ENCODE measurements around the gene FGF7. TPM values are rescaled to one million over a fixed set of nuclear protein-coding genes. Genes with fewer than 3 reads are reported as not detected.

FGF7 gene
- total RNA-seq, 1 donor from 2014 or later: 0.23 TPM

DNA sequence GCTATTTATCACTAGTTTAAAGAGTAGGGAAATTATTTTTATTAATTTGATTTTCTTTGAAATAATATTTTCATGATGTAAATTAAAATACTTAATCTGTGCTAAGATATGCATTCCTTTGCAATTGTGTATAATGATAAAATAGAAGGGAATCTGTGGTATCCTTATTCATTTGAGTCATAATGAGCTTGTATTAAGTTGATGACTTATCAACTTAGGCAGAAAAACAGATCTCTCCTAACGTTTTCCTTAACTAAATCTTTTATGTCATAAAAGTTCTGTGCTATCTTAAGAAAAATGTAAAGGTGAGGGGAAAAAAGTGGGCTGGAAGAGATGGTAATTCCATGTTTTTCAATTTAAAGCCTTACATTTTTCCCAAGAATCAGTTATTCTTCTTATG lies 1.9 kb downstream of the FGF7 start:
- H3K27ac Mint-ChIP-seq (ENCODE audit: unreplicated experiment): no peak overlapping the region
- H3K27me3 Mint-ChIP-seq (ENCODE audit: unreplicated experiment): no peaks in the 10 kb centered on the region
- TF ChIP-seq, protein P1, sequence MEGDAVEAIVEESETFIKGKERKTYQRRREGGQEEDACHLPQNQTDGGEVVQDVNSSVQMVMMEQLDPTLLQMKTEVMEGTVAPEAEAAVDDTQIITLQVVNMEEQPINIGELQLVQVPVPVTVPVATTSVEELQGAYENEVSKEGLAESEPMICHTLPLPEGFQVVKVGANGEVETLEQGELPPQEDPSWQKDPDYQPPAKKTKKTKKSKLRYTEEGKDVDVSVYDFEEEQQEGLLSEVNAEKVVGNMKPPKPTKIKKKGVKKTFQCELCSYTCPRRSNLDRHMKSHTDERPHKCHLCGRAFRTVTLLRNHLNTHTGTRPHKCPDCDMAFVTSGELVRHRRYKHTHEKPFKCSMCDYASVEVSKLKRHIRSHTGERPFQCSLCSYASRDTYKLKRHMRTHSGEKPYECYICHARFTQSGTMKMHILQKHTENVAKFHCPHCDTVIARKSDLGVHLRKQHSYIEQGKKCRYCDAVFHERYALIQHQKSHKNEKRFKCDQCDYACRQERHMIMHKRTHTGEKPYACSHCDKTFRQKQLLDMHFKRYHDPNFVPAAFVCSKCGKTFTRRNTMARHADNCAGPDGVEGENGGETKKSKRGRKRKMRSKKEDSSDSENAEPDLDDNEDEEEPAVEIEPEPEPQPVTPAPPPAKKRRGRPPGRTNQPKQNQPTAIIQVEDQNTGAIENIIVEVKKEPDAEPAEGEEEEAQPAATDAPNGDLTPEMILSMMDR (IDR thresholded peaks at IDR 0.05; ENCODE audit: unreplicated experiment): no peak
- no peaks in the 10 kb centered on the region for H3K9me3 Mint-ChIP-seq (ENCODE audit: unreplicated experiment)
- no peak overlapping the region for H3K4me3 Mint-ChIP-seq (ENCODE audit: unreplicated experiment)
- no peaks in the 10 kb centered on the region for H3K36me3 Mint-ChIP-seq (ENCODE audit: low read depth, unreplicated experiment)
- DNase-seq (ENCODE audit: low spot score): no peak
- H3K4me1 Mint-ChIP-seq (ENCODE audit: unreplicated experiment): no peaks in the 10 kb centered on the region

DNA sequence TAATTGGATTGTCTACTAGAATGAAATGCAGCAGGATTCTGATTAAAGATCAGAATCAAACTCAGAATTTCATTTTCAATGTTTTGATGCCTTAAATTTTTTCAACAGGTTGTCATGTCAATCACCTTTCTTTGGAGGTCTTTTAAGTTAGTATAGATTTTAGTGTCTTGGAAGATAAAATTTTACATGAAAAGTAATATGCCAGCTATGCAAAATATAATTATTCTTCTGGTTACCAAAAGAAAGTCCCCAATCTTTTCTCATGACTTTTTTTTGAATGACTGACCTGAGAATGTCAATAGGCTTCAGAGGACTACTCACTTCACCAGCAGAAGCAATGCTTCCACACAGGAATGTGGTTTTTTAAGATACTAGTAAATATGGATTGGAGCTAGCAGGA lies 4.3 kb downstream of the FGF7 start:
- Mint-ChIP-seq H3K36me3 (ENCODE audit: low read depth, unreplicated experiment) (no peaks in the 10 kb centered on the region), H3K4me1 (ENCODE audit: unreplicated experiment) (no peaks in the 10 kb centered on the region), H3K27ac (ENCODE audit: unreplicated experiment) (no peak overlapping the region), H3K27me3 (ENCODE audit: unreplicated experiment) (no peaks in the 10 kb centered on the region), H3K9me3 (ENCODE audit: unreplicated experiment) (no peaks in the 10 kb centered on the region), H3K4me3 (ENCODE audit: unreplicated experiment) (no peak overlapping the region)
- TF ChIP-seq, protein P1 (IDR thresholded peaks at IDR 0.05; ENCODE audit: unreplicated experiment): no peak
- DNase-seq (ENCODE audit: low spot score): no peak

DNA sequence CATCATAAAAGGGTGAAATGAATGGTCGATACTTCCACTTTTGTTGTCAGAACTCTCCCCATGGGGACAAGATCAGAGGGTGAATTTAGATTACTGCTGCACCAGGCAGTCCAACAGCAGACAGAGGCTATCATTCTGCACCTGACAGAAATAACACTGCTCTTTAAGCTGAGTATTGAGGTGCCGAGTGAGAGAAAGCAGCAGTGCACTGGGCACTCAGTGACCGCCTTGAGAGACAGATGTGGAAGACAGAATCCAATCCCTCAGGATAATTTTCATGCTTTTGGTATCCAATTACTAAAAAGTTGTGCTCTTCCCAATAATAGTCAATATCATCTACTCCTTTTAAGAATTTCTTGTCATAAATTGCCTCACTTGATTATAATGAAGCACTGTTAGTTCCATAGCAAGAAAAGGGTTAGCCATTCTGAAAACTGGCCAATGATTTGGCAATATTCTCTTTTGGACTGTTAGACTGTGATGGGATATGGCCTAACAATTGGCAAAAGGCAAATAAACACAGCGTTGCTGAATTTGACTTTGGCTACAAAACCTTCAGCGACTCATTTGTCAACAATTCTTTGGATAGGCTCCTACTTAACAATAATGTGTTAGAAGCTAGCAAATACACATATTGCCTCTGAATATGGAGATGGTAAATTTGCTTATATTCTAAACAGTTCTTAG lies 5.5 kb downstream of the FGF7 start:
- no peak for DNase-seq (ENCODE audit: low spot score)
- H3K36me3 Mint-ChIP-seq (ENCODE audit: low read depth, unreplicated experiment): no peaks in the 10 kb centered on the region
- TF ChIP-seq, protein P1 (IDR thresholded peaks at IDR 0.05; ENCODE audit: unreplicated experiment): no peak
- no peaks in the 10 kb centered on the region for H3K27me3 Mint-ChIP-seq (ENCODE audit: unreplicated experiment)
- no peaks in the 10 kb centered on the region for H3K4me1 Mint-ChIP-seq (ENCODE audit: unreplicated experiment)
- no peaks in the 10 kb centered on the region for H3K9me3 Mint-ChIP-seq (ENCODE audit: unreplicated experiment)
- no peak overlapping the region for H3K27ac Mint-ChIP-seq (ENCODE audit: unreplicated experiment)
- H3K4me3 Mint-ChIP-seq (ENCODE audit: unreplicated experiment): no peak overlapping the region

DNA sequence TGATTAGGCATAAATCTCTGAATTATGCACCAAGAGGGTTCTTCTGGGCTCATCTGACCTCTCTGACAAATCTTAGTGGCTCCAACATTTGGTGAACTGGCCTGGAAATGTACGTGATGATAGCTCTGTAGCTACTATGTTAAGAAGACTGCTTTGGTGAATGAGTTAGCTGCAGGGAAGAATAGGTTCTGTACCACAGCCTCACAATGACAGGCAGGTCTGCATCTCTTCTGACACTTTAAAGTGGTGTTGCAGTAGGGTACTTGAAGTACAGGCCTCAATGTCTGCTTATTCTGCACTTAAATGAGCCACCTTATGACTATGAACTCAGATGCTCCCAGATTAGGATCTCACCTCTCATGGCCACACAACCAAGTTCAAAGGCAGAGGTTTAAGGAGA lies 7.0 kb downstream of the FGF7 start:
- Mint-ChIP-seq H3K36me3 (ENCODE audit: low read depth, unreplicated experiment) (no peaks in the 10 kb centered on the region), H3K27me3 (ENCODE audit: unreplicated experiment) (no peaks in the 10 kb centered on the region), H3K27ac (ENCODE audit: unreplicated experiment) (no peak overlapping the region), H3K4me1 (ENCODE audit: unreplicated experiment) (peaks cover 3% of the 10 kb centered on the region), H3K9me3 (ENCODE audit: unreplicated experiment) (no peaks in the 10 kb centered on the region), H3K4me3 (ENCODE audit: unreplicated experiment) (no peak overlapping the region)
- no peak for DNase-seq (ENCODE audit: low spot score)
- TF ChIP-seq, protein P1 (IDR thresholded peaks at IDR 0.05; ENCODE audit: unreplicated experiment): no peak

DNA sequence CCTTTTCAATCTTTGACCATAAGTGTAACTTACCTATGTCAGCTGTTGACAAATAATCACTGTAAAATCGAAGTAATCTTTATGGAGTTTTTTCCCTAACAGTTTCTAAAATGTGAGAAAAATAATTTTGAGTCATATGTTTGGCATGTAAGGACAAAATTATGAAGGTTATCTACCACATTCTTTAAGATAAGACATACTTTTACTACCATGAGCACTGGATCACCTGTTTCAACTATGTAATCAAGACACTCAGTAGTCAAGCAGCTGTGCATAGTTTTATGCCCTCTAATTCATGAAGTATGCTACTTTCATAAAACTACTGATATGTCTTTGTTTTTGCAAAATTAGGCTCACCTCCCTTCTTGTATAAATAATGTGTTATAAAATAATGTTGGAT lies 12.1 kb downstream of the FGF7 start:
- TF ChIP-seq, protein P1 (IDR thresholded peaks at IDR 0.05; ENCODE audit: unreplicated experiment): no peak
- H3K9me3 Mint-ChIP-seq (ENCODE audit: unreplicated experiment): no peaks in the 10 kb centered on the region
- peaks cover 1% of the 10 kb centered on the region for H3K27me3 Mint-ChIP-seq (ENCODE audit: unreplicated experiment)
- peaks cover 22% of the 10 kb centered on the region for H3K4me1 Mint-ChIP-seq (ENCODE audit: unreplicated experiment)
- DNase-seq (ENCODE audit: low spot score): no peak
- H3K27ac Mint-ChIP-seq (ENCODE audit: unreplicated experiment): no peak overlapping the region
- no peaks in the 10 kb centered on the region for H3K36me3 Mint-ChIP-seq (ENCODE audit: low read depth, unreplicated experiment)
- H3K4me3 Mint-ChIP-seq (ENCODE audit: unreplicated experiment): no peak overlapping the region
